Coronary artery (tissue), 2 donors: ENCODE data around the gene KYAT1.
"Not testable (repeated sequence)": the region's sequence is repeated elsewhere in the genome, so short reads cannot be mapped to it uniquely, and the experiment has no call there.

Experiments
- DNase-seq: peaks from one replicate; pipeline ENCODE4 v3.0.0-alpha.2; 2017; ENCODE audit warnings: low spot score
- H3K27ac ChIP-seq, 2 donors: fragments of 200-600 bp; sonication (generic); one replicate each; pipeline ENCODE4 v1.5.1; 2016 to 2019
- H3K4me3 ChIP-seq: fragments of 200-600 bp; sonication (generic); 2 replicates; pipeline ENCODE4 v1.5.1; 2016; ENCODE audit warnings: mild to moderate bottlenecking, moderate library complexity
- CTCF ChIP-seq: fragments of 200-600 bp; sonication (generic); IDR thresholded peaks from one replicate; pipeline ENCODE4 v1.5.1; 2019; ENCODE audit warnings: antibody characterized with exemption

KYAT1 gene

GRCh38 chr9:128847803-128848202, 33.9 kb downstream of the KYAT1 start:
- DNase-seq = no peak
- TF ChIP-seq CTCF = no peak
- no peak overlapping the region for H3K4me3 ChIP-seq
- no peak overlapping the region for H3K27ac ChIP-seq

DNA sequence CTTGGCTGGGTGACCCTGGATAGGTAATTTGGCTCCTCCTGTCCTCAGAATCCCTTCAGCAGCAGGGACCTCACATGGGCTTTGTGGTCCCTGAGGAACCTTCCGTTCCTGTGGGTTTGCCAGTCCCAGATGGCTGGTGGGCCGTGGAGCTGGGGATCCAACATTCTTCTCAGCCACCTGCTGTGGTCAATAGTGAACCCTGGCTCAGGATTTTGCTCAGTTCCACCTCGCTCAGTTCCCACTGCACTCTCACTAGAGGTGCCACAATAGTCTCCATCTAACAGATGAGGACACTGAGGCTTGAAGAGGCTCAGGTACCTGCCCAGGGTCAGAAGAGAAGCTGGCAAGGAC, 35.1 kb downstream of the KYAT1 start:
- no peak for DNase-seq
- no peak for TF ChIP-seq CTCF

GRCh38 chr9:128845186-128845931, 36.4 kb downstream of the KYAT1 start:
- H3K27ac ChIP-seq = no peak overlapping the region
- no peak overlapping the region for H3K4me3 ChIP-seq
- DNase-seq = no peak
- no peak for TF ChIP-seq CTCF

More for the DNA sequence above, 35.1 kb downstream of the KYAT1 start:
- H3K4me3 ChIP-seq = no peak overlapping the region
- no peak overlapping the region for H3K27ac ChIP-seq

GRCh38 chr9:128843171-128843570, 38.6 kb downstream of the KYAT1 start:
- not testable (repeated sequence) for H3K27ac ChIP-seq, DNase-seq

DNA sequence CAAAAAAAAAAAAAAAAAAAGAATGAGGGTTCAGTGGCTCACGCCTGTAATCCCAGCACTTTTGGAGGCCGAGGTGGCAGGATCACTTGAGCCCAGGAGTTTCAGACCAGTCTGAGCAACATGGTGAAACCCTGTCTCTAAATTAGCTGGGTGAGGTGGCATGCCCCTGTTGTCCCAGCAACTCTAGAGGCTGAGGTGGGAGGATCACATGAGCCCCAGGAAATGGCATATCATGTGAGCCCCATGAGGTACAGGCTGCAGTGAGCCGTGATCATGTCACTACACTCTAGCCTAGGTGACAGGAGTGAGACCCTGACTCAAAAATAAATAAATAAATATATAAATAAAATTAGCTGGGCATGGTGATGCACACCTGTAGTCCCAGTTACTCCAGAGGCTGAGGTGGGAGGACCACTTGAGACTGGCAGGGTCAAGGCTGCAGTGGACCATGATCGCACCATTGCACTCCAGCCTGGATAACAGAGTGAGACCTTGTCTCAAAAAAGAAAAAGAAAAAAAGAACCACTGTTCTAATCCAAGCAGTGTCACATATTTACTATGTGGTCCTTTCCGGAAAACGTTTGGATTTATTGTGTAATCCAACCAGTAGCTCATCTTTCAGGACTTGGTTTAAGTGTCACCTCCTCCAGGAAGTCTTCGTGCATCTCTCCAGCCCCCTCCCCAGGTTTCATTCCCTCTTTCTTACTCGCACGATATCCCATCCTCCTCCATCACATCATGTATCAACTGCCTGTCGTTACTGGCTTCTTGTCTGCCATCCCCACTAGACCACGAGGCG, 39.9 kb downstream of the KYAT1 start:
- H3K27ac ChIP-seq = no peak overlapping the region
- DNase-seq = no peak
- TF ChIP-seq CTCF = no peak
- H3K4me3 ChIP-seq = no peak overlapping the region

More at GRCh38 chr9:128843171-128843570, 38.6 kb downstream of the KYAT1 start:
- not testable (repeated sequence) for H3K4me3 ChIP-seq

DNA sequence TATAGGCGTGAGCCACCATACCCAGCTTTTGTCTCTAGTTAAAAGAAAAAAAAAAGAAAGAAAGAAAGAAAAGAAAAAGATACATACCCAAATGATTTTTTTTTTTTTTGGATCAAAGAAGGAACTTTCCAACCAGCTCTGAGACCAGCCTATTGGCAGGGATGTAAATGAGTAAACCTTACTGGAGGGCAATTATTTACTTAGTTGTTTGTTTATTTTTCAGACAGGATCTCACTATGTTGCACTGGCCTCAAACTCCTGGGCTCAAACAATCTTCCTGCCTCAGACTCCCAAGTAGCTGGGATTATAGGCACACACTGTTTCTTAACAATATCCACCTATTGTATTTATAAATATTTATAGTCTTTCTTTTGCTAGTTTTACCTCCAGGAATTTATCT, 41.2 kb downstream of the KYAT1 start:
- Histone ChIP-seq H3K27ac (no peak overlapping the region), H3K4me3 (no peak overlapping the region)
- no peak for DNase-seq
- TF ChIP-seq CTCF = no peak

- no peak for DNase-seq
- Histone ChIP-seq H3K27ac (no peak overlapping the region), H3K4me3 (no peak overlapping the region)
- no peak for TF ChIP-seq CTCF
Observed at GRCh38 chr9:128838338-128838737, 43.4 kb downstream of the KYAT1 start.
